HL-60 (cell line): ENCODE data around the gene FAM227B.
"Not testable (repeated sequence)": the region's sequence is repeated elsewhere in the genome, so short reads cannot be mapped to it uniquely, and the experiment has no call there.

ENCODE experiments used
- DNase-seq, 2 experiments: peaks; one replicate each; pipeline ENCODE4 v3.0.0-alpha.2; 2010 to 2020; ENCODE audit warnings: low read depth in 1 of 2, low spot score in 1 of 2
- H3K27ac ChIP-seq: fragments of 250-450 bp; sonication (Bioruptor Pico); replicated peaks from 2 replicates; pipeline ENCODE4 v1.5.1; 2020; ENCODE audit warnings: mild to moderate bottlenecking, moderate library complexity
- H3K27me3 ChIP-seq: fragments of 250-450 bp; sonication (Bioruptor Pico); 2 replicates; pipeline ENCODE4 v1.5.1; 2021; ENCODE audit warnings: mild to moderate bottlenecking, moderate library complexity; ENCODE audit not compliant: insufficient read depth, poor library complexity, severe bottlenecking
- H3K4me3 ChIP-seq: replicated peaks from 2 replicates; pipeline ENCODE4 v1.5.1; 2011; ENCODE audit warnings: mild to moderate bottlenecking, control low read depth, low read length; ENCODE audit not compliant: insufficient read depth
- CTCF ChIP-seq: IDR thresholded peaks from one replicate; pipeline ENCODE4 v1.5.1; 2011; ENCODE audit warnings: low read length, control low read depth, inconsistent platforms; ENCODE audit not compliant: insufficient read depth
- GABPA ChIP-seq: IDR thresholded peaks from 2 replicates; pipeline ENCODE4 v1.6.1; 2012; ENCODE audit warnings: low read depth
- POLR2AphosphoS5 ChIP-seq: IDR thresholded peaks from 2 replicates; pipeline ENCODE4 v1.6.1; 2012; ENCODE audit warnings: low read depth
- REST ChIP-seq: IDR thresholded peaks from 2 replicates; pipeline ENCODE4 v1.6.1; 2012; ENCODE audit warnings: low read depth; ENCODE audit not compliant: insufficient replicate concordance
- SPI1 ChIP-seq: IDR thresholded peaks from 2 replicates; pipeline ENCODE4 v1.6.1; 2012; ENCODE audit warnings: low read depth, mild to moderate bottlenecking, borderline replicate concordance

Gene FAM227B

GRCh38 chr15:49412797-49413196 lies 207.8 kb downstream of the FAM227B start:
- Histone ChIP-seq H3K4me3 (no peak overlapping the region), H3K27ac (no peak overlapping the region), H3K27me3 (no peaks in the 10 kb centered on the region)
- TF ChIP-seq GABPA (no peak), CTCF (no peak), REST (no peak), POLR2AphosphoS5 (no peak), SPI1 (no peak)
- DNase-seq, result no peak

- TF ChIP-seq REST (no peak), CTCF (no peak), GABPA (no peak), SPI1 (no peak), POLR2AphosphoS5 (no peak)
- no peak for DNase-seq
- H3K27ac ChIP-seq, result no peak overlapping the region
- no peak overlapping the region for H3K4me3 ChIP-seq
- no peaks in the 10 kb centered on the region for H3K27me3 ChIP-seq
Observed at GRCh38 chr15:49410641-49411040, 210.0 kb downstream of the FAM227B start.

GRCh38 chr15:49406352-49407118 lies 214.1 kb downstream of the FAM227B start:
- H3K27ac ChIP-seq, result no peak overlapping the region
- H3K27me3 ChIP-seq, result no peaks in the 10 kb centered on the region
- no peak overlapping the region for H3K4me3 ChIP-seq
- TF ChIP-seq CTCF, result no peak
- TF ChIP-seq SPI1, result no peak
- TF ChIP-seq POLR2AphosphoS5, result no peak
- no peak for TF ChIP-seq GABPA
- DNase-seq, result no peak

GRCh38 chr15:49402515-49403296 lies 217.9 kb downstream of the FAM227B start:
- not testable (repeated sequence) for H3K4me3 ChIP-seq, H3K27ac ChIP-seq, H3K27me3 ChIP-seq, DNase-seq
